Skin of body (tissue), 2 donors: ENCODE data around the gene MTREX. TPM values are rescaled to one million over a fixed set of nuclear protein-coding genes. Genes with fewer than 3 reads are reported as not detected.
A peak's percentile ranks its signal among the peaks of the same experiment; 100 is the strongest.

Experiments used
- DNase-seq: peaks from one replicate; lab custom pipeline; 2025; lab: John Stamatoyannopoulos, UW
- total RNA-seq: library from RNA; depleted of rRNA; stranded (reverse); fragments of >200 nt; gene quantifications from one replicate; pipeline ENCODE4 v1.2.3, GENCODE V29; 2014

MTREX gene
- total RNA-seq, 1 donor from 2014 or later = 89.8 TPM

- DNase-seq = no peak
Observed at GRCh38 chr5:55427157-55427556, 119.4 kb downstream of the MTREX start.

DNA sequence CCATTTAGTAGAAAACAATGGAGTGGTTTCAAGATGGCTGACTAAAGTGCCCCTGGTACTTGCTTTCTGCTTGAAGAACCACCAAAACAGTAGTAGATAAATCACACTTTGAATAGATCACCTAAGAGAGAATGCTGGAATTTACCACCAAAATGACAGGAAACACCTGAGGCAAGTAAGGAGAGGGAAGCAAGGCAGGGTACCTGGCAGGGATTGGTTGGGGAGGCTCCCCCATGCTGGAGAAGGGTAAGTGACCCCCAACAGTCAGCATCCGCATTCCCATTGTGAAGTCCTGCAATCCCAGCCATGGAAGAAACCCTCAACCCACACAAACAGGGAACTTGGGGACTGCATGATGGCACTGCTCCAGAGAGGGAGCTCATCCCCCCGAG lies 121.4 kb downstream of the MTREX start:
- DNase-seq = no peak

GRCh38 chr5:55429613-55430253 lies 121.9 kb downstream of the MTREX start:
- no peak for DNase-seq

DNA sequence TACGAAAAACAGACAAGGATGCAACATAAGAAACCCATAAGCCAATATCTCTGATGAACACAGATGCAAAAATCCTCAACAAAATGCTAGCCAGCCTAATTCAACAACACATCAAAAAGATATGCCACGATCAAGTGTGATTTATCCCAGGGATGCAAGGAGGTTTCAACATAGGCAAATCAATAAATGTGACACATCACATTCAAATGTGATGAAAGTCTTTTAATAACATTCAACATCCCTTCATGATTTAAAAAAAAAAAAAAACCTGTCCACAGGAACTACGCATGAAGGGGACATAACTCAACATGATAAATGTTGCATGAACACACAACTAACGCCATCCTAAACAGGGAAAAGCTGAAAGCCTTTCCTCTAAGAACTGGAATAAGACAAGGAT lies 124.8 kb downstream of the MTREX start:
- no peak for DNase-seq

DNA sequence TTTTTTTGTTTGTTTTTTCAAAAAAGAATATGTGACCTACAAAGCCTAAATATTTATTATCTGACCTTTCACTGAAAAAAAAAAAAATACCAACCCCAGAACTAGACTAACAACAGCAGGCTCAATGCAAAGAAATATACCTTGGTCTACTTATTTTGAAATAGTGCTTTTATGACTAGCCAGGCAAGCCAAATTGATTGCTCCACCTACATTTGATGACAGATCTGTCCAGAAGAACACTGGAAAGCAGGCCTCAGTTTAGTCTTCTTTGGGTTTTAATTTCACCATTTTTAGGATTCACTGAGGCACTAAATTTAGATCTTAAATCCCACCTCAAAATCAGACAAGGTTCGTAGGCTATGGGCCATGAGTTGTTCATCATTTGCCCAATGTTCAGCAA lies 129.7 kb downstream of the MTREX start:
- no peak for DNase-seq

DNA sequence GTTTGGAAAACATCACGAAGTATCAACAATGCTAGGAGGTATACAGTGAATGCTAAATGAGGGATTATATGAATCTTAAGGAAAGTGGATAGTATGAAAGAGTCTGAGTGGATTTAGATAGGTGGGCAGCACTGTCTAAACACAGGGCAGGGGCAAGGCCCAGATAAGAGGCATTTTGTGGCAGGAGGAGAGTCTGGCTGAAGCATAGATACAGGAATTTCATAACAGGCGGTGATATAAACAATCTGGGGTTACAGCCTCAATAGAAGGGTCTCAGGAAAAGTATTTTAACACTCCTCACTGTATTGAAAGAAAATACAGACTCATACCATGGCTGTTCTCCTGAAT lies 130.0 kb downstream of the MTREX start:
- no peak for DNase-seq

DNA sequence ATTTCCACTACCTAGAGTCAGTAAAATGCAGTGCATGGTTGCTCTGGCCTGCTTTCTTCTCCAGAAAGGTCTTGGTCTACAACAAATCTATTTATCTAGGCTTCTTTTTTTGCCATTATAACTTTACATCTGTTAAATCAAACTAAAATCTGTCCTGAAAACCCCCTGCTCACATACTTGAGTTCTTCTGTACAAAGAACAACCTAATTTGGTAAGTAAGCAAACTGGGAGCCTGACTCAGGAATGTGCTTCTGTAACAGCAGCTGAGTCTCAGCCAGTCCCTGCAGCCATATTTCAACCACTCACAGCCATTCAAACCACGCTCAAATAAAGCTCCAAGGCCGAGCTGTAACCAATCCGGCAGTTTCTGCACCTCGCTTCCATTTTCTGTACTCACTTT lies 131.2 kb downstream of the MTREX start:
- DNase-seq = no peak

DNA sequence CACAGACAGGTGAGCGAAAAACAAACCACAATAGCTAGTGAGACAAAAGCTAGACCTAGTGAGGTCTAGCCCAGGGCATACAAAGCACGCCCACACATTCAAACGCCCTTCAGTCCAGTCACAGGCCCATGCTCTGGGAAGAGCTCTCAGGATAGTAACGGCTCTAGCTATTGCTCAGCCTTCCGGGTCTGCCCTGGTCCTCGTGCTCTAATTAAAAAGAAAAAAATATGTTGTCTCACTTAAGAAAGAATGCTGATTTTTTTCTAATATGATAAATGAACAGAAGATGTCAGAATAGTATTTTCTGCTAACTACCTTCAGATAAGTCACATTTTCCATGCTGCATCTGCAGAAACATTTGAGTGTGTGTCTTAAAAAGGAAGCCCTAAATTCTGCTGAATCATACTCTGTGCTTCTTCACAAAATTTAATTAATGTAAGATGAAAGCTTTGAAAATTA lies 132.4 kb downstream of the MTREX start:
- DNase-seq = peak; percentile 55

GRCh38 chr5:55441107-55441771 lies 133.4 kb downstream of the MTREX start:
- DNase-seq = peak; percentile 16

DNA sequence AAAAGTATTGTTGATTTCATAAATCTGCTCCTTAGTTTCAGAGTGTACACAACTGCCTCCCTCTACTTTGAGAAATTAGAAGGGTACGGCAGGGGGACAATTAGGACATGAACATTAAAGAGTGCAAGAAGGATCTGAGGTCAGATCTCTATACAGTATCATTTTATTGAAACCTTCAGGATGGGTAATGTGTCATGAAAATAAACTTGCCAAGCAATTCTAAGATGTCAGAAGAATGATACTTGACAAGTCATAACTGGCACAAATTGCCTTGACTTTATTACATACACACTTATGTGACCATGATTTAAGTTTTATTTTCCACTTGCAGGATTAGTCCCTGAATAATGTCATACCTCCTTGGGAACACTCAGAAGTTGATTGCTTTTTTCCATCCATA lies 134.2 kb downstream of the MTREX start:
- no peak for DNase-seq

DNA sequence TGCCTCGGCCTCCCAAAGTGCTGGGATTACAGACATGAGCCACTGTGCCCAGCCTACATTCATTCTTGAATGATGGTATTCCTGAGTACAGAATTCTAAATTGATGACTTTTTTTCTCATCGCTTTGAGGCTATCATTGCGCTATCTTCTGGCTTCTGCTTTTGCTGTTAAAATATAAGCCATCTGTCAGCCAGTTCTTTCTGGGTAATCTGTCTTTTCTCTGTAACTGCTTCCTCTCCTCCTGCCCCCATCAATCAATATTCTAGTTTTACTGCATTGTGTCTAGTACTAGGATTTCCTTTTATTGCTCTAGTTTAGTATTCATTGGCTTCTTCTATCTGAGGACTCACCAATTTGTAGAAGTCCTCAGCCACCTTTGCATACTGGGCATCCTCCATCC lies 138.0 kb downstream of the MTREX start:
- DNase-seq = no peak

- no peak for DNase-seq
Observed at GRCh38 chr5:55446640-55447351, 139.0 kb downstream of the MTREX start.

GRCh38 chr5:55450050-55450765 lies 142.4 kb downstream of the MTREX start:
- peak; percentile 42 for DNase-seq

DNA sequence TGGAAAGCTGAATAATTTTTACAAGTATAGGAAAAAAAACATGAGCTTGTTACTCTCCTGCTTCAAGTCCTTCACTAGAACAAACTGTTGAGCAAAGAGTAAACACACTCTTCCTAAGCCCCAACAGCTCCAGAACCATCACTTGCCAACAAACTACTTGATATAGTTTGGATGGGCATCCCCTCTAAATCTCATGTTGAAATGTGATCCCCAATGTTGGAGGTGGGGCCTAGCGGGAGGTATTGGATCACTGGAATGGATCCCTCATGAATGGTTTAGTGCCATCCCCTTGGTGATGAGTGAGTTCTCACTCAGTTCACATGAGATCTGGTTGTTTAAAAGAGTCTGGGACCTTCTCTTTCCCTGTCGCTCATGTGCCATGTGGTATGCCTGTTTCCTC lies 144.2 kb downstream of the MTREX start:
- DNase-seq = no peak

GRCh38 chr5:55453211-55453610 lies 145.4 kb downstream of the MTREX start:
- DNase-seq = peak; percentile 16

DNA sequence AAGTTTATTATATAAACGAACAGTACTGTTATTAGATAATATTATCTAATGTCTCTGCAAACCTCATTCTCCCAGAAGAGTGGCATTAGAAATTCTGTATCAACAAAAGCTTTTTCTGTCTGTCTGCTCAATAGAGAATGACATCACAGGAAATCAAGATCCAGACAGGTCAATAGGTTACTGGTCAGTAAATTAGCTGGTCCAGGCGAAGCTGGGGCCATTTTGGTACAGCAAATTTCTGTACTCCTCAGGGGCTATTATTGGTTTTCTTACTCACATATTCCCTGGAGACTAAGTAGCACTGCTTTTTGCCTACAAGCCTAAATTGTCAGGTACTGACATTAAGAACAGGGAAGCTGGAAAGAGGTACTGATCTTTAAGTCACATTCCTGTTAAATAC lies 146.5 kb downstream of the MTREX start:
- DNase-seq = no peak

DNA sequence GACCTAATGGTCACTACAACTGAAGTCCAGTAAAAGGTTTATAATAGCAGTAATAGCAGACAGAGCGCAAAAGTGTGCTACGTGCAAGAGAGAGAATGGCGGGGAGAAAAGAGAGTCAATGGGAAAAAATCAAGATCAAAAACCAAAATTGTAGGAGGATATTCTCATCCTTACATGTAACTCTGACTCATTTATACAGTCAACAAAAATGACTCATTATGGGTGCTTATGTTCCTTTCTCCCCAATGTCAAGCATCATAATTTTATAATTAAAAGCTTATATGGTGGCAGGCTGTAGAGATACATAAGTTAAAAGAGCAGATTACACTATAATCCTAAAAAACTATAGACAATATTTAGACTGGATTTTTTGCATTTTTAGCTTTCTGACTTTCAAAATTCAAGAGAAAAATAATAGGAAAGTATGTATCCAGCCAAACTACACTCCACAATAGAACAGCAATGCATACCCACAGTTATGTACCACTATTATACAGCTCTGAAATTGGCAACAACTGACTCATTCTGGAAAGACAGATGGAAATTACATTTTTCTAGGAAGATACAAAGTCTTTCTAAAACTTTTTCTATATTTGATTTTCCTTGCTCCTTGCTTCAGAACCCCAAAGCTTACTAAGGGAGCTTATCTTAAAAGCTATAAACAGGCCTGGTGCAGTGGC lies 148.6 kb downstream of the MTREX start:
- no peak for DNase-seq

- no peak for DNase-seq
Observed at GRCh38 chr5:55459572-55459971, 151.8 kb downstream of the MTREX start.

- no peak for DNase-seq
Observed at GRCh38 chr5:55463613-55464012, 155.8 kb downstream of the MTREX start.

DNA sequence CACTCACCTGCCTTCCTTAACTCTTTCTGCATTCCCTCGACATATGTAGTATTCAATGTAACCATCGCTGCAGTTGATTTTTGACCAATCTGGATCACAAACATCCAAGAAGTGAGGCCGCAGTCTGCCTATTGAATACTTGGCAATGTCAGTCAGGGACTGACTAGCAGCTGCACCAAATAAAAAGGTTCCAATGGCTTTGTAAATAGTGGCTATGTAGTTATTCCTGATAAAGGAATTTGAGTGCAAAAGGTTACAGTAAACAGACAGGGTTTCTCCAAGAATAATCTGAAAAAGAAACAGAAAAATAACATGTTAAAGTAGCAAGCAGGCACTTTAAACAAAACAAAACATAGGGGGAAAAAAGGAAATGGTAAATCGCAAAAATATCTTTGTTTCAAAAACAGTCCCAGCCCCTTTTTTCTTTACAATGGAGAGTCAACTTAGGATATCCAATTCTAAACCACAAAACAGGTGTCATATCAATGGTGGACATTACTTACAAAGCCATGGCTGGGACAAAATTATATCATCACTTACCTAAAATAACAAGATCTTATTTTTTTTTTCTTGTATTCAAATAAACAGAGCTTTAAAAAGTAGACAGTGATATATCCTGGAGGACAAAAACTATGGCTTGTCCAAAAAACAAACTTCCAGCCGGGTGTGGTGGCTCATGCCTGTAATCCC lies 160.2 kb downstream of the MTREX start:
- no peak for DNase-seq

DNA sequence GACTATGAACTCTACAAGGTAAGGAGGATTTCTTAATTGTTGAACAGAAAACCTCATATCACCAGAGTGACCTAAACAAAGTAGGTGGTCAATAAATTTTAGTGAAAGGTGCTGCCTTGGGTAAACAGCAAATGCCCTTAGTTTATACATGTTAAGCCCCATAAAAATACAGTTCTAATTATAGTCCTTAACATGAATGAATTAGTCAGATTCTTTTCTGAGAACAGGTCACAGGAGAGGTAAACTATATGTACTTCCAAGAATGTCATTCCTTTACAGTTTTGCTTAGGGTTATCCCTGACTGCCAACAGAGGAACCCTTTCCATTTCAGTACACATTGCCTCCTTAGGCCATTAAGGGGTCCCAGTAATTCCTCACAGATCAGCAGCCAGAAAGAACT lies 162.1 kb downstream of the MTREX start:
- DNase-seq = no peak
